Loucy (cell line): Measurements from ENCODE around the gene IGFN1.

ENCODE experiments used
- H2AFZ ChIP-seq: fragments of 200-600 bp; sonication (generic); 2 replicates; pipeline ENCODE4 v1.6.0; 2016; ENCODE audit warnings: antibody characterized with exemption, mild to moderate bottlenecking, low read length, moderate library complexity
- H3F3A ChIP-seq: fragments of 200-600 bp; 2 replicates; pipeline ENCODE4 v1.6.0; 2016; ENCODE audit warnings: antibody characterized with exemption, low read depth, mild to moderate bottlenecking
- H3K27me3 ChIP-seq: fragments of 200-600 bp; sonication (generic); 2 replicates; pipeline ENCODE4 v1.6.1; 2014; ENCODE audit warnings: low read length, mild to moderate bottlenecking; ENCODE audit not compliant: insufficient read depth, poor library complexity, severe bottlenecking
- H3K36me3 ChIP-seq: fragments of 200-600 bp; sonication (generic); 2 replicates; pipeline ENCODE4 v1.6.1; 2016; ENCODE audit warnings: low read length; ENCODE audit not compliant: insufficient read depth
- H3K4me1 ChIP-seq: fragments of 200-600 bp; sonication (generic); 2 replicates; pipeline ENCODE4 v1.5.1; 2014; ENCODE audit warnings: low read length, mild to moderate bottlenecking; ENCODE audit not compliant: insufficient read depth, poor library complexity, severe bottlenecking
- H3K4me2 ChIP-seq: fragments of 200-600 bp; sonication (generic); 2 replicates; pipeline ENCODE4 v1.6.0; 2014; ENCODE audit warnings: antibody characterized with exemption, low read length, low read depth, mild to moderate bottlenecking; ENCODE audit not compliant: poor library complexity, severe bottlenecking
- H3K4me3 ChIP-seq: fragments of 200-600 bp; sonication (generic); 2 replicates; pipeline ENCODE4 v1.5.1; 2014; ENCODE audit warnings: low read length, mild to moderate bottlenecking, mixed read lengths; ENCODE audit not compliant: poor library complexity, severe bottlenecking
- H3K79me2 ChIP-seq: fragments of 200-600 bp; sonication (generic); 2 replicates; pipeline ENCODE4 v1.6.1; 2014; ENCODE audit warnings: low read length; ENCODE audit not compliant: insufficient read depth
- H3K9ac ChIP-seq: fragments of 200-600 bp; sonication (generic); 2 replicates; pipeline ENCODE4 v1.6.0; 2014; ENCODE audit warnings: mild to moderate bottlenecking, low read depth, low read length, moderate library complexity; ENCODE audit not compliant: poor library complexity, severe bottlenecking
- H3K9me2 ChIP-seq: fragments of 200-600 bp; sonication (generic); replicated peaks from 2 replicates; pipeline ENCODE4 v1.6.1; 2016; ENCODE audit warnings: low read depth, low read length, mixed read lengths
- H3K9me3 ChIP-seq: fragments of 200-600 bp; sonication (generic); 2 replicates; pipeline ENCODE4 v1.6.1; 2014; ENCODE audit warnings: mild to moderate bottlenecking, antibody characterized with exemption, low read length, low read depth; ENCODE audit not compliant: insufficient read depth
- H4K20me1 ChIP-seq: fragments of 200-600 bp; sonication (generic); 2 replicates; pipeline ENCODE4 v1.6.0; 2014; ENCODE audit warnings: antibody characterized with exemption, low read length, mild to moderate bottlenecking; ENCODE audit not compliant: insufficient read depth, poor library complexity, severe bottlenecking
- CTCF ChIP-seq: fragments of 200-600 bp; sonication (generic); conservative IDR thresholded peaks from 2 replicates; pipeline ENCODE4 v1.5.1; 2014; ENCODE audit warnings: mild to moderate bottlenecking, antibody characterized with exemption, low read length
- EZH2phosphoT487 ChIP-seq: fragments of 200-600 bp; IDR thresholded peaks from 2 replicates; pipeline ENCODE4 v1.6.1; 2018; ENCODE audit warnings: antibody characterized with exemption, mild to moderate bottlenecking, moderate library complexity, borderline replicate concordance

The IGFN1 gene

GRCh38 chr1:201183753-201184152 is 6.9 kb upstream of the IGFN1 start:
- H3K27me3 ChIP-seq, result no peaks in the 10 kb centered on the region
- H3F3A ChIP-seq, result no peaks in the 10 kb centered on the region
- no peak overlapping the region for H3K4me2 ChIP-seq
- no peak overlapping the region for H3K9ac ChIP-seq
- no peaks in the 10 kb centered on the region for H3K79me2 ChIP-seq
- TF ChIP-seq EZH2phosphoT487 (no peak), CTCF (no peak)
- H3K4me1 ChIP-seq, result no peaks in the 10 kb centered on the region
- H3K4me3 ChIP-seq, result no peak overlapping the region
- H2AFZ ChIP-seq, result no peak overlapping the region
- no peaks in the 10 kb centered on the region for H3K36me3 ChIP-seq
- no peaks in the 10 kb centered on the region for H3K9me2 ChIP-seq
- no peaks in the 10 kb centered on the region for H4K20me1 ChIP-seq
- no peaks in the 10 kb centered on the region for H3K9me3 ChIP-seq

- Histone ChIP-seq H2AFZ (no peak overlapping the region), H3K79me2 (no peaks in the 10 kb centered on the region), H3F3A (no peaks in the 10 kb centered on the region), H4K20me1 (no peaks in the 10 kb centered on the region), H3K4me2 (no peak overlapping the region), H3K4me1 (no peaks in the 10 kb centered on the region), H3K9me2 (no peaks in the 10 kb centered on the region), H3K9me3 (no peaks in the 10 kb centered on the region), H3K9ac (no peak overlapping the region), H3K36me3 (no peaks in the 10 kb centered on the region), H3K27me3 (no peaks in the 10 kb centered on the region), H3K4me3 (no peak overlapping the region)
- TF ChIP-seq CTCF (peak; percentile 67), EZH2phosphoT487 (no peak)
These were observed 6.1 kb upstream of the IGFN1 start for GRCh38 chr1:201184307-201185122.

GRCh38 chr1:201185123-201185453 is 5.5 kb upstream of the IGFN1 start:
- H3K36me3 ChIP-seq, result no peaks in the 10 kb centered on the region
- no peaks in the 10 kb centered on the region for H3K9me2 ChIP-seq
- H3K9me3 ChIP-seq, result no peaks in the 10 kb centered on the region
- H3K9ac ChIP-seq, result no peak overlapping the region
- no peak overlapping the region for H3K4me2 ChIP-seq
- H3K27me3 ChIP-seq, result no peaks in the 10 kb centered on the region
- TF ChIP-seq CTCF, result no peak; the same call in 1 of the 2 replicates
- no peak for TF ChIP-seq EZH2phosphoT487
- no peaks in the 10 kb centered on the region for H4K20me1 ChIP-seq
- no peak overlapping the region for H2AFZ ChIP-seq
- H3K4me3 ChIP-seq, result no peak overlapping the region
- no peaks in the 10 kb centered on the region for H3F3A ChIP-seq
- no peaks in the 10 kb centered on the region for H3K4me1 ChIP-seq
- no peaks in the 10 kb centered on the region for H3K79me2 ChIP-seq
